ENCODE data around the gene BLTP3B. TPM values are rescaled to one million over a fixed set of nuclear protein-coding genes. Genes with fewer than 3 reads are reported as not detected.

Gene BLTP3B
- total and polyA plus RNA-seq, 7 donors = 9.3 to 36.8 (median 22.4) TPM

GRCh38 chr12:100165356-100165755 lies 22.7 kb upstream of the BLTP3B start:
- DNase-seq = no peak
- 94 to 97% (median 95%) methylated on average over 3 of the region's 3 CpGs for WGBS, 3 donors

DNA sequence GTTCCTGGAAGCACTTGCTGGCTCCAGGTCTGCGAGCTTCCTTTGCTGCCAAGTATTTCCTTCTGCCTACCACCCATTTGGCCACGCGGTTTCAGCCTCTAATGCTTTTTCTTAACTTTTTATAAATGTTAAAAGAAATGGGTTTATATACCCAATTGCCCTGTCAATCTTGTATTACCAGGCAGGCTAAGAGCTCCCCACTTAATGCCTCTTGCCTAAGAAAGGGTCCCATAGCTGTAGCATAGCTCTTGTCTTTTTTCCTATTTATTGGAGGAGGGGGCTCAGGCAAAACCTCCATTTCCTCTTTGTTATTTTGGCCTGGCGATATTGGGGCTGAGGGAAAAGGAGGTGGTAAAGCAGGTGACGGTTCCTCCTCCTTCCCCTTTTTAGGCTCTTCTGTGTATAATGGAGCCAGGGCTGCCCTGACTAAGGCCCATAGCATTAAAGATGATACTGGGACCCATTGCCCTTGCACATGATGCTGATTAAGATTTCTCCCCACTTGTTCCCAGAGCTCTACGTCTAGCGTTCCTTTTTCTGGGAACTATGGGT lies 21.6 kb upstream of the BLTP3B start:
- WGBS, 3 donors = 48 to 53% (median 49%) methylated on average over 7 of the region's 7 CpGs
- intact Hi-C loops (cut with DNase I) = no loop called here
- Histone ChIP-seq H3K36me3 (ENCODE audit: insufficient read depth in 1 of 2, low read depth in 1 of 2) (no peaks in the 10 kb centered on the region), H3K27ac (no peak overlapping the region), H3K9me3 (no peaks in the 10 kb centered on the region), H3K4me3 (peak overlapping the region; percentile 54), H3K4me1 (peaks cover 5% of the 10 kb centered on the region), H3K27me3 (ENCODE audit: insufficient read depth in 3 of 3, low read length in 2 of 3) (no peaks in the 10 kb centered on the region)
- DNase-seq (no peak), ATAC-seq (no peak)
- TF ChIP-seq CTCF (IDR thresholded peaks at IDR 0.05) = no peak

More at GRCh38 chr12:100165356-100165755, 22.7 kb upstream of the BLTP3B start:
- Histone ChIP-seq H3K4me3 (no peak overlapping the region), H3K9me3 (no peaks in the 10 kb centered on the region), H3K36me3 (ENCODE audit: insufficient read depth in 1 of 2, low read depth in 1 of 2) (no peaks in the 10 kb centered on the region), H3K4me1 (peaks cover 5% of the 10 kb centered on the region), H3K27me3 (ENCODE audit: insufficient read depth in 3 of 3, low read length in 2 of 3) (no peaks in the 10 kb centered on the region), H3K27ac (no peak overlapping the region)
- intact Hi-C loops (cut with DNase I) = no loop called here
- TF ChIP-seq CTCF (IDR thresholded peaks at IDR 0.05) = no peak
- ATAC-seq = no peak

- 2% methylated on average over 16 of the region's 16 CpGs for WGBS, 3 donors
- Histone ChIP-seq H3K9me3 (no peaks in the 10 kb centered on the region), H3K27ac (no peak overlapping the region), H3K4me1 (peaks cover 5% of the 10 kb centered on the region), H3K36me3 (ENCODE audit: insufficient read depth in 1 of 2, low read depth in 1 of 2) (no peaks in the 10 kb centered on the region), H3K27me3 (ENCODE audit: insufficient read depth in 3 of 3, low read length in 2 of 3) (no peaks in the 10 kb centered on the region), H3K4me3 (peak overlapping the region; percentile 54)
- peak; percentile 73 to 84 for DNase-seq
- peak; percentile 88 to 100 (median 98) for ATAC-seq
- intact Hi-C loops (cut with DNase I) = no loop called here
- TF ChIP-seq CTCF (IDR thresholded peaks at IDR 0.05) = peak; percentile 17
These were observed 20.9 kb upstream of the BLTP3B start for GRCh38 chr12:100163416-100164152.

DNA sequence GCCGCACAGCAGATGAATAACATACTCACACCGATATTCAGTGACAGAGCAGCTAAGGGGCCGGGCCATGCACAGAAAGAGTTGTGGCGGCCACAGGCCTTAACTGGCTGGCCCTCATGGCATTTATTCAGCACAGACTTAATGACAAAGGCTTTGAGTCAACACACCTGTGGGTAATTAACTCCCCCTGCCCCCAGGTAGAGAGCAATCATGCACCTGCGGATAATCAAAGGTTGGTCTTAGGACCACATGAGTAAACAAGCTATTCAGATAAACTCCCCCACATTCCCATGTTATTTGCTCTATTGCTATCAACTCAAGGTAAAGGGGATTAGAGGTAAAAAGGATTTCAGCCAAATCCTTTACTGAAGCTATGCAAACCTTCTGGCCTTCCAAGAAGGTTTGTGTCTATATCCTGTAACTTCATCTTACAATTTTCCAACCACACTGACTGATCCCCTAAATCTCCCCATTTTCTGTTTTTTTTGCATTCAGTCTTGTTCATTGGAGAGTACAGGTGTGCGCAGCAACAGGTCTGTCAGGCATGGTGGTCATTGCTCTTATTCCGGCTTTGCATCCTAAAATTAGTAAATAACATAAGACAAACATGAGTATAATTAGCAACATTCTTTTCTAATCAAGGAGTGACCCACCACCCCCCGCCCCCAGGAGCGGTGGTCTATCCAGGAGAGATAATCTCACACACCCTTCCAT lies 16.9 kb upstream of the BLTP3B start:
- Histone ChIP-seq H3K27me3 (ENCODE audit: insufficient read depth in 3 of 3, low read length in 2 of 3) (no peaks in the 10 kb centered on the region), H3K9me3 (no peaks in the 10 kb centered on the region), H3K27ac (no peak overlapping the region), H3K4me1 (peaks cover 5% of the 10 kb centered on the region), H3K36me3 (ENCODE audit: insufficient read depth in 1 of 2, low read depth in 1 of 2) (no peaks in the 10 kb centered on the region), H3K4me3 (no peak overlapping the region)
- WGBS, 3 donors = 95 to 97% (median 96%) methylated on average over 9 of the region's 9 CpGs
- TF ChIP-seq CTCF (IDR thresholded peaks at IDR 0.05) = no peak
- intact Hi-C loops (cut with DNase I) = loop anchor here in 1 of 2 donors (5.0 kb wide), 1 partner anchor 33 kb away; no protein-coding TSS in a partner anchor
- DNase-seq (no peak), ATAC-seq (no peak)

All from psoas muscle (tissue), 8 donors.